WTC11 (cell line): ENCODE measurements around the gene ELFN1.

ENCODE experiments used
- ESRRA ChIP-seq: sonication (generic); formaldehyde crosslinking; IDR thresholded peaks from 2 replicates; pipeline ENCODE4 v1.8.1; 2022; ENCODE audit warnings: mild to moderate bottlenecking, missing genetic modification reagents, borderline replicate concordance
- FOXP1 ChIP-seq: sonication (generic); formaldehyde crosslinking; IDR thresholded peaks from 2 replicates; pipeline ENCODE4 v1.8.0; 2022; ENCODE audit warnings: missing genetic modification reagents, mild to moderate bottlenecking, moderate library complexity, borderline replicate concordance
- ZNF423 ChIP-seq: fragments of 250-450 bp; sonication (Bioruptor Pico); IDR thresholded peaks from 2 replicates; pipeline ENCODE4 v2.1.2; 2022; ENCODE audit warnings: mild to moderate bottlenecking, moderate library complexity
- TF ChIP-seq, protein P1 (sequence below): fragments of 200-600 bp; IDR thresholded peaks from 2 replicates; pipeline ENCODE4 v1.8.0; 2022; ENCODE audit warnings: antibody characterized with exemption
- TF ChIP-seq, protein P2 (sequence below): fragments of 250-450 bp; sonication (Bioruptor Pico); IDR thresholded peaks from 2 replicates; pipeline ENCODE4 v1.9.0; 2021; ENCODE audit warnings: moderate library complexity, mild to moderate bottlenecking, inconsistent platforms, borderline replicate concordance
- TF ChIP-seq, protein P3 (sequence below): sonication (generic); formaldehyde crosslinking; IDR thresholded peaks from 2 replicates; pipeline ENCODE4 v1.8.1; 2023; ENCODE audit warnings: mild to moderate bottlenecking, missing genetic modification reagents, borderline replicate concordance
- TF ChIP-seq, protein P4 (sequence below): sonication (generic); formaldehyde crosslinking; IDR thresholded peaks from 2 replicates; pipeline ENCODE4 v1.8.0; 2022; ENCODE audit warnings: mild to moderate bottlenecking, missing genetic modification reagents

DNA sequence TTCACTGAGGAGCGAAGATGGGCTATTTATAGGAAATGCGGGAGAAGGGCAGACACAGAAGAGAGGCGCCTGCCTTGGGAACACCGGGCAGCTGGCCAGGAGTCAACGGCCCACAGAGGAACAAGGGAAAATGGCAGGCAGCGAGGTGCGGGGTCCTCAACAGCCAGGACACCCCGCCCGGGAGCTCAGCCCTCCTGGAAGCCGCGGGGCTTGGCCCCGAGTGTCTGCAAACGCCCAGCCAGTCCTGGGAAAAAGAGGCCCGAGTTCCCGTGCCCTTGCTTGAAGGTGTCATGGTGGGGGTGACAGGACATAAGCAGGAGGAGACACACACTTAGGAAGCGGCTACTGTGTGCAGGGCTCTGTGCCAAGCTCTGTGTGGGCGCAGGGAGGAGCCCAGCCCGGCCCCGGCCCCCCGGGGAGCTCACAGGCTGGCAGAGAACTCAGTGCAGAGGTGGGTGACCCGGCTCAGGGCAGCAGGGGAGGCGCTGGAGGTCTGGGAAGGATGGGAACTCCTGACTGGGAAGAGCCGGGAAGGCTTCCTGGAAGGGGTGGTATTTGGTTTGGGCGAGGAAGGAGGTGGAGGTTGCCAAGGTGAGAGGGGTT lies 79.9 kb downstream of the ELFN1 start:
- TF ChIP-seq ESRRA (CRISPR knock-in tag) (no peak), FOXP1 (CRISPR knock-in tag) (no peak), ZNF423 (CRISPR knock-in tag) (no peak)
- TF ChIP-seq, protein P1, sequence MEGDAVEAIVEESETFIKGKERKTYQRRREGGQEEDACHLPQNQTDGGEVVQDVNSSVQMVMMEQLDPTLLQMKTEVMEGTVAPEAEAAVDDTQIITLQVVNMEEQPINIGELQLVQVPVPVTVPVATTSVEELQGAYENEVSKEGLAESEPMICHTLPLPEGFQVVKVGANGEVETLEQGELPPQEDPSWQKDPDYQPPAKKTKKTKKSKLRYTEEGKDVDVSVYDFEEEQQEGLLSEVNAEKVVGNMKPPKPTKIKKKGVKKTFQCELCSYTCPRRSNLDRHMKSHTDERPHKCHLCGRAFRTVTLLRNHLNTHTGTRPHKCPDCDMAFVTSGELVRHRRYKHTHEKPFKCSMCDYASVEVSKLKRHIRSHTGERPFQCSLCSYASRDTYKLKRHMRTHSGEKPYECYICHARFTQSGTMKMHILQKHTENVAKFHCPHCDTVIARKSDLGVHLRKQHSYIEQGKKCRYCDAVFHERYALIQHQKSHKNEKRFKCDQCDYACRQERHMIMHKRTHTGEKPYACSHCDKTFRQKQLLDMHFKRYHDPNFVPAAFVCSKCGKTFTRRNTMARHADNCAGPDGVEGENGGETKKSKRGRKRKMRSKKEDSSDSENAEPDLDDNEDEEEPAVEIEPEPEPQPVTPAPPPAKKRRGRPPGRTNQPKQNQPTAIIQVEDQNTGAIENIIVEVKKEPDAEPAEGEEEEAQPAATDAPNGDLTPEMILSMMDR, result no peak
- TF ChIP-seq, protein P2, sequence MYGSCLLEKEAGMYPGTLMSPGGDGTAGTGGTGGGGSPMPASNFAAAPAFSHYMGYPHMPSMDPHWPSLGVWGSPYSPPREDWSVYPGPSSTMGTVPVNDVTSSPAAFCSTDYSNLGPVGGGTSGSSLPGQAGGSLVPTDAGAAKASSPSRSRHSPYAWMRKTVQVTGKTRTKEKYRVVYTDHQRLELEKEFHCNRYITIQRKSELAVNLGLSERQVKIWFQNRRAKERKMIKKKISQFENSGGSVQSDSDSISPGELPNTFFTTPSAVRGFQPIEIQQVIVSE (CRISPR knock-in tag), result no peak
- TF ChIP-seq, protein P3, sequence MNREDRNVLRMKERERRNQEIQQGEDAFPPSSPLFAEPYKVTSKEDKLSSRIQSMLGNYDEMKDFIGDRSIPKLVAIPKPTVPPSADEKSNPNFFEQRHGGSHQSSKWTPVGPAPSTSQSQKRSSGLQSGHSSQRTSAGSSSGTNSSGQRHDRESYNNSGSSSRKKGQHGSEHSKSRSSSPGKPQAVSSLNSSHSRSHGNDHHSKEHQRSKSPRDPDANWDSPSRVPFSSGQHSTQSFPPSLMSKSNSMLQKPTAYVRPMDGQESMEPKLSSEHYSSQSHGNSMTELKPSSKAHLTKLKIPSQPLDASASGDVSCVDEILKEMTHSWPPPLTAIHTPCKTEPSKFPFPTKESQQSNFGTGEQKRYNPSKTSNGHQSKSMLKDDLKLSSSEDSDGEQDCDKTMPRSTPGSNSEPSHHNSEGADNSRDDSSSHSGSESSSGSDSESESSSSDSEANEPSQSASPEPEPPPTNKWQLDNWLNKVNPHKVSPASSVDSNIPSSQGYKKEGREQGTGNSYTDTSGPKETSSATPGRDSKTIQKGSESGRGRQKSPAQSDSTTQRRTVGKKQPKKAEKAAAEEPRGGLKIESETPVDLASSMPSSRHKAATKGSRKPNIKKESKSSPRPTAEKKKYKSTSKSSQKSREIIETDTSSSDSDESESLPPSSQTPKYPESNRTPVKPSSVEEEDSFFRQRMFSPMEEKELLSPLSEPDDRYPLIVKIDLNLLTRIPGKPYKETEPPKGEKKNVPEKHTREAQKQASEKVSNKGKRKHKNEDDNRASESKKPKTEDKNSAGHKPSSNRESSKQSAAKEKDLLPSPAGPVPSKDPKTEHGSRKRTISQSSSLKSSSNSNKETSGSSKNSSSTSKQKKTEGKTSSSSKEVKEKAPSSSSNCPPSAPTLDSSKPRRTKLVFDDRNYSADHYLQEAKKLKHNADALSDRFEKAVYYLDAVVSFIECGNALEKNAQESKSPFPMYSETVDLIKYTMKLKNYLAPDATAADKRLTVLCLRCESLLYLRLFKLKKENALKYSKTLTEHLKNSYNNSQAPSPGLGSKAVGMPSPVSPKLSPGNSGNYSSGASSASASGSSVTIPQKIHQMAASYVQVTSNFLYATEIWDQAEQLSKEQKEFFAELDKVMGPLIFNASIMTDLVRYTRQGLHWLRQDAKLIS (CRISPR knock-in tag), result no peak
- TF ChIP-seq, protein P4, sequence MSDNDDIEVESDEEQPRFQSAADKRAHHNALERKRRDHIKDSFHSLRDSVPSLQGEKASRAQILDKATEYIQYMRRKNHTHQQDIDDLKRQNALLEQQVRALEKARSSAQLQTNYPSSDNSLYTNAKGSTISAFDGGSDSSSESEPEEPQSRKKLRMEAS (CRISPR knock-in tag), result no peak
